K562 (cell line): ENCODE results near the gene SPATS2. TPM values are rescaled to one million over a fixed set of nuclear protein-coding genes. Genes with fewer than 3 reads are reported as not detected.
A peak's percentile ranks its signal among the peaks of the same experiment; 100 is the strongest.

Source experiments
- LCOR ChIP-seq: sonication (generic); formaldehyde crosslinking; IDR thresholded peaks from 2 replicates; pipeline ENCODE4 v1.8.0; 2022; ENCODE audit warnings: mild to moderate bottlenecking, missing genetic modification reagents
- MTA1 ChIP-seq: fragments of 450-650 bp; IDR thresholded peaks from 2 replicates; pipeline ENCODE4 v1.6.1; 2017; ENCODE audit warnings: borderline replicate concordance
- NR2C1 ChIP-seq, 2 experiments: fragments of 450-650 bp; IDR thresholded peaks; 2 replicates each; pipeline ENCODE4 v1.6.1; 2017; ENCODE audit warnings: mild to moderate bottlenecking in 2 of 2, antibody characterized with exemption in 1 of 2, inconsistent platforms in 1 of 2, missing compliant biosample characterization in 1 of 2, missing genetic modification characterization in 1 of 2
- PTRF ChIP-seq: fragments of 450-650 bp; IDR thresholded peaks from 2 replicates; pipeline ENCODE4 v1.6.1; 2016; ENCODE audit warnings: mild to moderate bottlenecking, missing genetic modification characterization, missing compliant biosample characterization
- TOE1 ChIP-seq, 2 experiments: fragments of 450-650 bp in 1 of 2; sonication (generic) in 1 of 2; formaldehyde crosslinking in 1 of 2; IDR thresholded peaks; 2 replicates each; pipeline versions ENCODE4 v1.7.1 to v1.8.0; 2016 to 2022; ENCODE audit warnings: borderline replicate concordance in 2 of 2, mild to moderate bottlenecking in 2 of 2, antibody characterized with exemption in 1 of 2, inconsistent platforms in 1 of 2, low read depth in 1 of 2, missing genetic modification reagents in 1 of 2, moderate library complexity in 1 of 2
- polyA plus RNA-seq, 8 experiments: library from polyadenylated mRNA; depleted of rRNA in 4 of 8; stranded (reverse) in 5 of 8; unstranded in 3 of 8; fragments of >200 nt; fragmentation: Nextera tagmentation in 2 of 8; fragmentation: Illumina TruSeq in 1 of 8; extraction: Ambion mirVana in 2 of 8; extraction: Trizol in 1 of 8; gene quantifications; 2 replicates each; pipeline versions ENCODE4 v1.2.1 to v1.2.3, GENCODE V29; 2011 to 2014; ENCODE audit warnings: inconsistent platforms in 1 of 8, missing spikeins in 1 of 8
- total RNA-seq, 7 experiments: library from RNA; depleted of rRNA in 6 of 7; stranded (reverse); fragments of >200 nt in 6 of 7; fragmentation: Illumina TruSeq in 2 of 7; extraction: Trizol in 2 of 7; gene quantifications; 2 replicates each; pipeline versions ENCODE4 v1.2.1 to v1.2.3, GENCODE V29; 2011 to 2021; ENCODE audit warnings: low replicate concordance in 1 of 7
- TF ChIP-seq, protein P1 (sequence below), 2 experiments: fragments of 450-650 bp; formaldehyde crosslinking in 1 of 2; IDR thresholded peaks; 2 replicates each; pipeline versions ENCODE4 v1.4.0 to v1.6.1; 2014 to 2020; ENCODE audit warnings: mild to moderate bottlenecking in 2 of 2, borderline replicate concordance in 1 of 2, low read depth in 1 of 2
- TF ChIP-seq, protein P2 (sequence below), 2 experiments: fragments of 450-650 bp; conservative IDR thresholded peaks; 2 replicates each; pipeline ENCODE4 v1.6.1; 2017; ENCODE audit warnings: mild to moderate bottlenecking in 2 of 2, moderate library complexity in 2 of 2
- TF ChIP-seq, protein P3 (sequence below), 2 experiments: fragments of 250-450 bp in 1 of 2; fragments of 450-650 bp in 1 of 2; sonication (Bioruptor Pico) in 1 of 2; IDR thresholded peaks; 2 replicates each; pipeline versions ENCODE4 v1.6.1 to v1.8.0; 2016 to 2021; ENCODE audit warnings: mild to moderate bottlenecking in 2 of 2, moderate library complexity in 2 of 2, missing compliant biosample characterization in 1 of 2, missing genetic modification characterization in 1 of 2
- TF ChIP-seq, protein P4 (sequence below): sonication (generic); formaldehyde crosslinking; IDR thresholded peaks from 2 replicates; pipeline ENCODE4 v1.9.0; 2022; ENCODE audit warnings: mild to moderate bottlenecking, missing genetic modification reagents

SPATS2 gene
- total and polyA plus RNA-seq, 9 of the 15 experiments (the other 6 are each of a cell fraction or from before 2014, with no cell fraction given), result 5.4 to 48.2 (median 17.5) TPM

DNA sequence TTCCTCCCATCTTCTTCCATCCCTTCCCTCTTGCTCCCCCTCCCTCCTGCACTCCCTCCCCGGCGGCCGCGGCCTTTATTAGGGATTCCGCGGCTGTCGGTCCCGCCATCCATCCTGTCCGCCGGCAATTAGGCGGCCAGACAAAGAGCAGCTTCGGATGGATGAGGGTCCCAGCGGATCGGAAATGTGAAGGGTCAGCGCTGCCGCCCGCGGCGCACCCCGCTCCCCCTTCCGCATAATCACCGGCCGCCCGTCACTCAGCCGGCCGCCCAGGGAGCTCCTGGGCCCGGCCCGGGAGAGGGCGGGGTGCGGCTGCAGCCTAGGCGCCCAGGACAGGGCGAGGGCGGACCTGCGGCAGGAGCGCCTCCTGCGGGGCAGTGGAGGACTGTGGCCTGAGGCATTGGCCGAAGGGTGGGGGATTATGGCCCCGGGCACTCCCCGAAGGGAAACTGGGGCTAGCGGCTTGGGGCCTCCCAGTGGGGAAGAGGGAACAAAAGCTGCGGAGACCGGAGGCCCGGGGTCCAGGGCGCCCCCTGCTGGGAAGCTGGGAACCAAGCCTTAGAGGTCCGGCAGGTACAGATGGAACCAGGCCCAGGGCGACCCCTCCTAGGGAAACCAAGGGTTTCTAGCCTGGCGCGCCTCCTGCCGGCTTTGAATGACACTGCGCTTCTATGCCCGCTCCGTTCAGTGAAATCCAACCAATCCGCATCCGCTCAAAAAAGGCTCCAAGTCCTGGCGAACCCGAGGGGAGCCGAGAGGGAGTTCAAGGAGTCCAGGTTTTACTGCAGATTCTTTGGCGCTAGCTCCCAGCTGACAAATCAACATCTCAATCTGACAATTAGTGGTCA is 25.0 kb upstream of the SPATS2 start (continued):
- TF ChIP-seq, protein P1, sequence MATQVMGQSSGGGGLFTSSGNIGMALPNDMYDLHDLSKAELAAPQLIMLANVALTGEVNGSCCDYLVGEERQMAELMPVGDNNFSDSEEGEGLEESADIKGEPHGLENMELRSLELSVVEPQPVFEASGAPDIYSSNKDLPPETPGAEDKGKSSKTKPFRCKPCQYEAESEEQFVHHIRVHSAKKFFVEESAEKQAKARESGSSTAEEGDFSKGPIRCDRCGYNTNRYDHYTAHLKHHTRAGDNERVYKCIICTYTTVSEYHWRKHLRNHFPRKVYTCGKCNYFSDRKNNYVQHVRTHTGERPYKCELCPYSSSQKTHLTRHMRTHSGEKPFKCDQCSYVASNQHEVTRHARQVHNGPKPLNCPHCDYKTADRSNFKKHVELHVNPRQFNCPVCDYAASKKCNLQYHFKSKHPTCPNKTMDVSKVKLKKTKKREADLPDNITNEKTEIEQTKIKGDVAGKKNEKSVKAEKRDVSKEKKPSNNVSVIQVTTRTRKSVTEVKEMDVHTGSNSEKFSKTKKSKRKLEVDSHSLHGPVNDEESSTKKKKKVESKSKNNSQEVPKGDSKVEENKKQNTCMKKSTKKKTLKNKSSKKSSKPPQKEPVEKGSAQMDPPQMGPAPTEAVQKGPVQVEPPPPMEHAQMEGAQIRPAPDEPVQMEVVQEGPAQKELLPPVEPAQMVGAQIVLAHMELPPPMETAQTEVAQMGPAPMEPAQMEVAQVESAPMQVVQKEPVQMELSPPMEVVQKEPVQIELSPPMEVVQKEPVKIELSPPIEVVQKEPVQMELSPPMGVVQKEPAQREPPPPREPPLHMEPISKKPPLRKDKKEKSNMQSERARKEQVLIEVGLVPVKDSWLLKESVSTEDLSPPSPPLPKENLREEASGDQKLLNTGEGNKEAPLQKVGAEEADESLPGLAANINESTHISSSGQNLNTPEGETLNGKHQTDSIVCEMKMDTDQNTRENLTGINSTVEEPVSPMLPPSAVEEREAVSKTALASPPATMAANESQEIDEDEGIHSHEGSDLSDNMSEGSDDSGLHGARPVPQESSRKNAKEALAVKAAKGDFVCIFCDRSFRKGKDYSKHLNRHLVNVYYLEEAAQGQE (IDR thresholded peaks at IDR 0.05; ENCODE audit: borderline replicate concordance), result peak; percentile 90
- TF ChIP-seq, protein P1 (CRISPR knock-in tag; IDR thresholded peaks at IDR 0.05; ENCODE audit: low read depth), result no peak
- TF ChIP-seq, protein P2, sequence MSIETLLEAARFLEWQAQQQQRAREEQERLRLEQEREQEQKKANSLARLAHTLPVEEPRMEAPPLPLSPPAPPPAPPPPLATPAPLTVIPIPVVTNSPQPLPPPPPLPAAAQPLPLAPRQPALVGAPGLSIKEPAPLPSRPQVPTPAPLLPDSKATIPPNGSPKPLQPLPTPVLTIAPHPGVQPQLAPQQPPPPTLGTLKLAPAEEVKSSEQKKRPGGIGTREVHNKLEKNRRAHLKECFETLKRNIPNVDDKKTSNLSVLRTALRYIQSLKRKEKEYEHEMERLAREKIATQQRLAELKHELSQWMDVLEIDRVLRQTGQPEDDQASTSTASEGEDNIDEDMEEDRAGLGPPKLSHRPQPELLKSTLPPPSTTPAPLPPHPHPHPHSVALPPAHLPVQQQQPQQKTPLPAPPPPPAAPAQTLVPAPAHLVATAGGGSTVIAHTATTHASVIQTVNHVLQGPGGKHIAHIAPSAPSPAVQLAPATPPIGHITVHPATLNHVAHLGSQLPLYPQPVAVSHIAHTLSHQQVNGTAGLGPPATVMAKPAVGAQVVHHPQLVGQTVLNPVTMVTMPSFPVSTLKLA (conservative IDR thresholded peaks at IDR 0.05), result peak in 1 of 2 experiments; percentile 53; a peak in 1 of 4 replicates
- TF ChIP-seq TOE1 (IDR thresholded peaks at IDR 0.05; ENCODE audit: borderline replicate concordance) (peak; percentile 65; the same call in 1 of the 2 replicates), TOE1 (CRISPR knock-in tag; IDR thresholded peaks at IDR 0.05; ENCODE audit: borderline replicate concordance, low read depth) (no peak), PTRF (no peak), NR2C1 (IDR thresholded peaks at IDR 0.05) (no peak), NR2C1 (tag; IDR thresholded peaks at IDR 0.05) (0 out of 2 replicates have a peak, but pooled peaks have one; percentile 16), LCOR (CRISPR knock-in tag) (peak; percentile 53; the same call in 1 of the 2 replicates), MTA1 (0 out of 2 replicates have a peak, but pooled peaks have one; percentile 44)
- TF ChIP-seq, protein P3, sequence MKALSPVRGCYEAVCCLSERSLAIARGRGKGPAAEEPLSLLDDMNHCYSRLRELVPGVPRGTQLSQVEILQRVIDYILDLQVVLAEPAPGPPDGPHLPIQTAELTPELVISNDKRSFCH (CRISPR knock-in tag; IDR thresholded peaks at IDR 0.05), result no peak
- TF ChIP-seq, protein P3 (tag; IDR thresholded peaks at IDR 0.05), result 0 out of 2 replicates have a peak, but pooled peaks have one; percentile 55
- TF ChIP-seq, protein P4, sequence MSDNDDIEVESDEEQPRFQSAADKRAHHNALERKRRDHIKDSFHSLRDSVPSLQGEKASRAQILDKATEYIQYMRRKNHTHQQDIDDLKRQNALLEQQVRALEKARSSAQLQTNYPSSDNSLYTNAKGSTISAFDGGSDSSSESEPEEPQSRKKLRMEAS (CRISPR knock-in tag), result peak; percentile 40; the same call in 1 of the 2 replicates
